Smooth muscle cell (in vitro differentiated cells): Measurements from ENCODE around the gene ZMYND19. TPM values are rescaled to one million over a fixed set of nuclear protein-coding genes. Genes with fewer than 3 reads are reported as not detected.

Experiments
- DNase-seq: peaks from one replicate; lab custom pipeline; 2025; ENCODE audit not compliant: unreplicated experiment; lab: John Stamatoyannopoulos, UW
- H2AFZ ChIP-seq: fragments of 200-600 bp; sonication (generic); 2 replicates; pipeline ENCODE4 v1.6.0; 2016; ENCODE audit warnings: antibody characterized with exemption, low read depth, mild to moderate bottlenecking
- H3F3A ChIP-seq: fragments of 200-600 bp; sonication (generic); 2 replicates; pipeline ENCODE4 v1.6.0; 2017; ENCODE audit warnings: antibody characterized with exemption, low read depth
- H3K27ac ChIP-seq: fragments of 200-600 bp; sonication (generic); 2 replicates; pipeline ENCODE4 v1.5.1; 2016; ENCODE audit warnings: low read depth, mild to moderate bottlenecking
- H3K27me3 ChIP-seq: fragments of 200-600 bp; sonication (generic); 2 replicates; pipeline ENCODE4 v1.6.1; 2016; ENCODE audit warnings: low read depth, mild to moderate bottlenecking
- H3K36me3 ChIP-seq: fragments of 200-600 bp; sonication (generic); 2 replicates; pipeline ENCODE4 v1.5.1; 2016; ENCODE audit warnings: low read depth
- H3K4me1 ChIP-seq: fragments of 200-600 bp; sonication (generic); 2 replicates; pipeline ENCODE4 v1.5.1; 2016; ENCODE audit warnings: low read depth
- H3K4me2 ChIP-seq: fragments of 200-600 bp; sonication (generic); 2 replicates; pipeline ENCODE4 v1.6.0; 2016; ENCODE audit warnings: mild to moderate bottlenecking
- H3K4me3 ChIP-seq: fragments of 200-600 bp; sonication (generic); 2 replicates; pipeline ENCODE4 v1.5.1; 2016; ENCODE audit warnings: mild to moderate bottlenecking
- H3K79me2 ChIP-seq: fragments of 200-600 bp; sonication (generic); 2 replicates; pipeline ENCODE4 v1.6.0; 2016; ENCODE audit warnings: low read depth, mild to moderate bottlenecking
- H3K9ac ChIP-seq: fragments of 200-600 bp; sonication (generic); 2 replicates; pipeline ENCODE4 v1.6.0; 2016; ENCODE audit warnings: low read depth
- H3K9me3 ChIP-seq: fragments of 200-600 bp; sonication (generic); replicated peaks from 2 replicates; pipeline ENCODE4 v1.5.1; 2016; ENCODE audit warnings: low read depth
- H4K20me1 ChIP-seq: fragments of 200-600 bp; sonication (generic); 2 replicates; pipeline ENCODE4 v1.6.0; 2016; ENCODE audit warnings: low read depth
- CTCF ChIP-seq: fragments of 200-600 bp; sonication (generic); IDR thresholded peaks from 2 replicates; pipeline ENCODE4 v1.5.1; 2017; ENCODE audit warnings: borderline replicate concordance, mild to moderate bottlenecking, antibody characterized with exemption; ENCODE audit not compliant: insufficient read depth, poor library complexity, severe bottlenecking
- WGBS: methylation state at CpG from one replicate; pipeline ENCODE4 v1.1.7; 2016; ENCODE audit warnings: low lambda C conversion rate; 5-methylcytosine and 5-hydroxymethylcytosine counted together
- polyA plus RNA-seq: library from polyadenylated mRNA; unstranded; fragments of >200 nt; fragmentation: Nextera tagmentation; extraction: Ambion mirVana; gene quantifications from 2 replicates; pipeline ENCODE4 v1.2.1, GENCODE V29; 2016
- total RNA-seq: library from RNA; depleted of rRNA; stranded (reverse); fragments of >200 nt; gene quantifications from 2 replicates; pipeline ENCODE4 v1.2.3, GENCODE V29; 2014

Gene ZMYND19
- total and polyA plus RNA-seq, 2 experiments from 2014 or later: 16.6 to 37.8 TPM

- peaks cover 12% of the 10 kb centered on the region for H3K4me1 ChIP-seq
- H4K20me1 ChIP-seq: peaks cover 51% of the 10 kb centered on the region
- peak overlapping the region; percentile 88 for H3K9ac ChIP-seq
- peak overlapping the region; percentile 90 for H3K4me2 ChIP-seq
- peaks cover 15% of the 10 kb centered on the region for H3F3A ChIP-seq
- DNase-seq: no peak
- peak overlapping the region; percentile 61 for H2AFZ ChIP-seq
- WGBS: 2% methylated on average over 32 of the region's 58 CpGs
- no peaks in the 10 kb centered on the region for H3K9me3 ChIP-seq
- peak overlapping the region; percentile 81 for H3K4me3 ChIP-seq
- peaks cover 68% of the 10 kb centered on the region for H3K79me2 ChIP-seq
- no peaks in the 10 kb centered on the region for H3K27me3 ChIP-seq
- TF ChIP-seq CTCF: no peak
- H3K27ac ChIP-seq: peak overlapping the region; percentile 72
- no peaks in the 10 kb centered on the region for H3K36me3 ChIP-seq
Measured at GRCh38 chr9:137619240-137620047, 29.1 kb upstream of the ZMYND19 start.

GRCh38 chr9:137618105-137619067, 28.1 kb upstream of the ZMYND19 start, which contains the start of gene EHMT1:
EHMT1 (plus strand) TSS chr9:137619005; CDS start chr9:137619029, 24 bp downstream.
- H3K9ac ChIP-seq: peak within 1 kb of the TSS; percentile 94
- peaks cover 57% of the 10 kb centered on the region for H3K79me2 ChIP-seq
- H3K27ac ChIP-seq: peak within 1 kb of the TSS; percentile 84

DNA sequence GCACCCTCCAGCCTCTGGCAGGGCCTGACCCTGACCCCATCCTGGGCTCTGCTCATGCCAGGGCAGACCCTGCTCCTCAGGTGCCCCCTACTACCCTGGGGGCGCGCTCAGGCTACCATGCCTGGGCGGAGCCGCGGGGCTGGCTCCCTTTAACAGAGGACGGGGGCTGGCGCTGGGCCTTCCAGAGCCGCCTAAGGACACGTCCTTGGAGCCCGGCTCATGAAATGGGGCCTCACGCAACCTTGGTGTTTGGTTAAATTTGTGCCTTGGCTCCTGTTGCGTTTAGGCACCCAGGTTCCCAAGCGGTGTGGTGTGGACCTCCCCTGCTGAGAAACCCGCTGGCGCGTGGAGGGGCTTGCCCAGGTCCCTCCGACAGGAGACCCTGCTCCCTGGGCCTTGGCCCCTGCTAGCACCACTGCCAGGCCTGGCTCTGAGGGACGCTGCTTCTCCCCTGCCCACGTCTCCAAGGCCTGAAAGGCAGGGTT, 25.1 kb upstream of the ZMYND19 start:
- TF ChIP-seq CTCF: no peak
- no peaks in the 10 kb centered on the region for H3K9me3 ChIP-seq
- no peak overlapping the region for H3K4me2 ChIP-seq
- no peak for DNase-seq
- no peak overlapping the region for H3K4me3 ChIP-seq
- H3K27me3 ChIP-seq: no peaks in the 10 kb centered on the region
- peaks cover 12% of the 10 kb centered on the region for H3K4me1 ChIP-seq
- H2AFZ ChIP-seq: no peak overlapping the region
- H4K20me1 ChIP-seq: peaks cover 12% of the 10 kb centered on the region
- H3K27ac ChIP-seq: no peak overlapping the region
- H3K79me2 ChIP-seq: peaks cover 28% of the 10 kb centered on the region
- no peaks in the 10 kb centered on the region for H3K36me3 ChIP-seq
- 97% methylated on average over 19 of the region's 19 CpGs for WGBS
- no peak overlapping the region for H3K9ac ChIP-seq
- peaks cover 12% of the 10 kb centered on the region for H3F3A ChIP-seq

More at GRCh38 chr9:137618105-137619067, 28.1 kb upstream of the ZMYND19 start, which contains the start of gene EHMT1:
- Histone ChIP-seq H3F3A (peaks cover 15% of the 10 kb centered on the region), H3K9me3 (no peaks in the 10 kb centered on the region), H3K4me2 (peak within 1 kb of the TSS; percentile 99), H2AFZ (peak within 1 kb of the TSS; percentile 71), H3K36me3 (no peaks in the 10 kb centered on the region), H3K4me1 (peaks cover 12% of the 10 kb centered on the region), H3K27me3 (no peaks in the 10 kb centered on the region), H4K20me1 (peaks cover 40% of the 10 kb centered on the region), H3K4me3 (peak within 1 kb of the TSS; percentile 95)
- no peak for TF ChIP-seq CTCF
- DNase-seq: peak; percentile 67
- under 1% methylated on average over 55 of the region's 94 CpGs for WGBS
